ENCODE data around the gene ZBTB16.

- TF ChIP-seq POLR2AphosphoS5 (IDR thresholded peaks at IDR 0.05; ENCODE audit: borderline replicate concordance, low read depth, low read length): no peak
- TF ChIP-seq EZH2 (IDR thresholded peaks at IDR 0.05): no peak
- TF ChIP-seq FOXP2 (optimal IDR thresholded peaks at IDR 0.05; ENCODE audit: control extremely low read depth, extremely low read length, insufficient read depth): no peak
Measured at GRCh38 chr11:114128399-114128798, 68.9 kb downstream of the ZBTB16 start.
